Measurements from ENCODE around the gene CLCN3. TPM values are rescaled to one million over a fixed set of nuclear protein-coding genes. Genes with fewer than 3 reads are reported as not detected.

Gene CLCN3
- total and polyA plus RNA-seq, 9 of the 15 experiments (the other 6 are each of a cell fraction or from before 2014, with no cell fraction given), result 12.7 to 60.6 (median 38.5) TPM

- TF ChIP-seq ZMIZ1 (IDR thresholded peaks at IDR 0.05; ENCODE audit: low read depth in 2 of 2, low read length in 2 of 2) (no peak), UBTF (IDR thresholded peaks at IDR 0.05; ENCODE audit: borderline replicate concordance in 1 of 2, low read depth in 2 of 2, low read length in 2 of 2) (no peak), REST (IDR thresholded peaks at IDR 0.05; ENCODE audit: borderline replicate concordance) (0 out of 2 replicates have a peak, but pooled peaks have one; percentile 12), REST (CRISPR knock-in tag; IDR thresholded peaks at IDR 0.05; ENCODE audit: low read depth) (no peak), ID3 (CRISPR knock-in tag; IDR thresholded peaks at IDR 0.05) (no peak), ID3 (tag; IDR thresholded peaks at IDR 0.05) (no peak), DLX4 (CRISPR knock-in tag; IDR thresholded peaks at IDR 0.05) (no peak), BACH1 (tag; IDR thresholded peaks at IDR 0.05) (no peak), ZFP1 (CRISPR knock-in tag; IDR thresholded peaks at IDR 0.05) (no peak), CTBP1 (IDR thresholded peaks at IDR 0.05; ENCODE audit: borderline replicate concordance) (no peak), C11orf30 (IDR thresholded peaks at IDR 0.05; ENCODE audit: low read depth) (no peak), SRF (CRISPR knock-in tag; IDR thresholded peaks at IDR 0.05) (0 out of 4 replicates have a peak, but pooled peaks of 1 of the 2 experiments have one; percentile 42), MCM2 (IDR thresholded peaks at IDR 0.05; ENCODE audit: low read depth) (no peak)
These were observed 840 bp upstream of the CLCN3 start (continued) for GRCh38 chr4:169619518-169619957.

Measured in K562 (cell line).